H1 (cell line): Measurements from ENCODE around the gene GNLY. TPM values are rescaled to one million over a fixed set of nuclear protein-coding genes. Genes with fewer than 3 reads are reported as not detected.

Source experiments
- ASH2L ChIP-seq: fragments of 200-600, 300-600 bp; sonication (generic); IDR thresholded peaks from one replicate; pipeline ENCODE4 v1.7.1; 2017; ENCODE audit warnings: low read length
- BCL11A ChIP-seq, 2 experiments: IDR thresholded peaks; one replicate each; pipeline ENCODE4 v1.6.1; 2011; ENCODE audit warnings: low read depth in 2 of 2, low read length in 2 of 2, mild to moderate bottlenecking in 2 of 2
- CHD7 ChIP-seq: fragments of 300-600 bp; sonication (generic); IDR thresholded peaks from 2 replicates; pipeline ENCODE4 v1.7.1; 2012; ENCODE audit warnings: low read length, moderate library complexity, mild to moderate bottlenecking, inconsistent platforms; ENCODE audit not compliant: insufficient replicate concordance
- RFX5 ChIP-seq: IDR thresholded peaks from 2 replicates; pipeline ENCODE4 v1.6.1; 2011; ENCODE audit warnings: low read depth, low read length, improper control_type of control experiment, borderline replicate concordance
- RXRA ChIP-seq: IDR thresholded peaks from 2 replicates; pipeline ENCODE4 v1.6.1; 2011; ENCODE audit warnings: low read depth, mild to moderate bottlenecking, low read length, moderate library complexity; ENCODE audit not compliant: insufficient read depth
- SUZ12 ChIP-seq: fragments of 200-600 bp; sonication (generic); IDR thresholded peaks from 2 replicates; pipeline ENCODE4 v1.6.1; 2012; ENCODE audit warnings: mild to moderate bottlenecking, inconsistent platforms, low read length, moderate library complexity, mixed read lengths
- TAF1 ChIP-seq: IDR thresholded peaks from 2 replicates; pipeline ENCODE4 v1.6.1; 2011; ENCODE audit warnings: mild to moderate bottlenecking, low read depth, low read length
- polyA plus RNA-seq, 7 experiments: library from polyadenylated mRNA; depleted of rRNA in 3 of 7; stranded (reverse) in 5 of 7; unstranded in 2 of 7; fragments of >200 nt in 5 of 7; fragments of 200-250 nt in 2 of 7; gene quantifications; 1 replicate in 5 of 7; 2 replicates in 1 of 7; 4 replicates in 1 of 7; pipeline versions ENCODE4 v1.2.1 to v1.2.3, GENCODE V29; 2011 to 2013; ENCODE audit warnings: missing spikeins in 2 of 7, mixed read lengths in 2 of 7
- total RNA-seq: library from RNA; stranded (reverse); fragmentation: NEBNext Ultra II Directional; extraction: Animal tissue kit (Norgen Biotek cat#: 25700); gene quantifications from 2 replicates; pipeline ENCODE4 v1.2.1, GENCODE V29; 2021

The GNLY gene
- total and polyA plus RNA-seq, 2 of the 8 experiments (the other 6 are each of a cell fraction or from before 2014, with no cell fraction given), result 0.03 TPM; not detected in 1

GRCh38 chr2:85702172-85702571 is 8.0 kb downstream of the GNLY start (continued):
- TF ChIP-seq CHD7 (no peak), RFX5 (no peak), ASH2L (no peak), TAF1 (no peak), RXRA (no peak), SUZ12 (no peak), BCL11A (IDR thresholded peaks at IDR 0.05; ENCODE audit: low read depth in 2 of 2, low read length in 2 of 2) (no peak)
